ENCODE data around the gene EML6. TPM values are rescaled to one million over a fixed set of nuclear protein-coding genes. Genes with fewer than 3 reads are reported as not detected.

Gene EML6
- polyA plus RNA-seq, 1 donor (not counting 4 experiments of a cell fraction or from before 2014, with no cell fraction given) = 0.96 TPM

- H3K4me2 ChIP-seq (ENCODE audit: control insufficient read depth, extremely low read depth, insufficient read depth, low read depth, low read length) = no peak overlapping the region
- no peak overlapping the region for H3K9ac ChIP-seq (ENCODE audit: control insufficient read depth, extremely low read depth, insufficient read depth, low read length)
- no peak overlapping the region for H3K27ac ChIP-seq (ENCODE audit: control insufficient read depth, insufficient read depth, low read length)
- TF ChIP-seq CTCF (optimal IDR thresholded peaks at IDR 0.05 in 1 of 3, IDR thresholded peaks at IDR 0.05 in 1 of 3, conservative IDR thresholded peaks at IDR 0.05 in 1 of 3; ENCODE audit: extremely low read depth in 1 of 3, insufficient read depth in 2 of 3, low read length in 3 of 3) (no peak), EZH2 (IDR thresholded peaks at IDR 0.05; ENCODE audit: low read length) (no peak)
- no peaks in the 10 kb centered on the region for H3K4me1 ChIP-seq (ENCODE audit: control insufficient read depth, extremely low read depth, insufficient read depth, low read length)
- H4K20me1 ChIP-seq (ENCODE audit: control insufficient read depth, extremely low read depth, insufficient read depth, low read length) = no peaks in the 10 kb centered on the region
- H3K27me3 ChIP-seq (ENCODE audit: control insufficient read depth, extremely low read depth, insufficient read depth, low read length) = no peaks in the 10 kb centered on the region
- H3K9me1 ChIP-seq (ENCODE audit: control insufficient read depth, extremely low read depth, insufficient read depth, low read length) = no peaks in the 10 kb centered on the region
- DNase-seq (ENCODE audit: low read depth, low spot score) (no peak), FAIRE-seq (no peak)
- no peaks in the 10 kb centered on the region for H3K36me3 ChIP-seq (ENCODE audit: control insufficient read depth in 2 of 2, extremely low read depth in 1 of 2, insufficient read depth in 2 of 2, low read length in 2 of 2)
- no peak overlapping the region for H2AFZ ChIP-seq (ENCODE audit: control insufficient read depth, low read length)
- dilution Hi-C loops (cut with MboI; ENCODE audit: extremely low pct_ligation_motif_present, low sequenced_read_pairs) = no loop called here
- H3K9me3 ChIP-seq (ENCODE audit: control insufficient read depth, low read depth, low read length) = no peaks in the 10 kb centered on the region
- H3K79me2 ChIP-seq (ENCODE audit: control insufficient read depth, insufficient read depth, low read length) = no peaks in the 10 kb centered on the region
- no peak overlapping the region for H3K4me3 ChIP-seq (ENCODE audit: control insufficient read depth in 2 of 3, extremely low read depth in 1 of 3, insufficient read depth in 2 of 3, low read depth in 1 of 3, low read length in 3 of 3)
Observed at GRCh38 chr2:54956111-54956627, 232.7 kb downstream of the EML6 start.

- no peak overlapping the region for H3K4me3 ChIP-seq (ENCODE audit: control insufficient read depth in 2 of 3, extremely low read depth in 1 of 3, insufficient read depth in 2 of 3, low read depth in 1 of 3, low read length in 3 of 3)
- FAIRE-seq (no peak), DNase-seq (ENCODE audit: low read depth, low spot score) (no peak)
- TF ChIP-seq EZH2 (IDR thresholded peaks at IDR 0.05; ENCODE audit: low read length) = no peak
- no peak for TF ChIP-seq CTCF (optimal IDR thresholded peaks at IDR 0.05 in 1 of 3, IDR thresholded peaks at IDR 0.05 in 1 of 3, conservative IDR thresholded peaks at IDR 0.05 in 1 of 3; ENCODE audit: extremely low read depth in 1 of 3, insufficient read depth in 2 of 3, low read length in 3 of 3)
- no peak overlapping the region for H3K27ac ChIP-seq (ENCODE audit: control insufficient read depth, insufficient read depth, low read length)
- no peaks in the 10 kb centered on the region for H4K20me1 ChIP-seq (ENCODE audit: control insufficient read depth, extremely low read depth, insufficient read depth, low read length)
- H3K79me2 ChIP-seq (ENCODE audit: control insufficient read depth, insufficient read depth, low read length) = no peaks in the 10 kb centered on the region
- no peaks in the 10 kb centered on the region for H3K9me3 ChIP-seq (ENCODE audit: control insufficient read depth, low read depth, low read length)
- no peak overlapping the region for H2AFZ ChIP-seq (ENCODE audit: control insufficient read depth, low read length)
- H3K9me1 ChIP-seq (ENCODE audit: control insufficient read depth, extremely low read depth, insufficient read depth, low read length) = no peaks in the 10 kb centered on the region
- no peak overlapping the region for H3K4me2 ChIP-seq (ENCODE audit: control insufficient read depth, extremely low read depth, insufficient read depth, low read depth, low read length)
- dilution Hi-C loops (cut with MboI; ENCODE audit: extremely low pct_ligation_motif_present, low sequenced_read_pairs) = no loop called here
- no peaks in the 10 kb centered on the region for H3K27me3 ChIP-seq (ENCODE audit: control insufficient read depth, extremely low read depth, insufficient read depth, low read length)
- H3K36me3 ChIP-seq (ENCODE audit: control insufficient read depth in 2 of 2, extremely low read depth in 1 of 2, insufficient read depth in 2 of 2, low read length in 2 of 2) = no peaks in the 10 kb centered on the region
- no peak overlapping the region for H3K9ac ChIP-seq (ENCODE audit: control insufficient read depth, extremely low read depth, insufficient read depth, low read length)
- H3K4me1 ChIP-seq (ENCODE audit: control insufficient read depth, extremely low read depth, insufficient read depth, low read length) = no peaks in the 10 kb centered on the region
Observed at GRCh38 chr2:54957321-54957999, 234.0 kb downstream of the EML6 start.

Measured in keratinocyte (primary cell).